Spleen (tissue), 11 donors: ENCODE results near the gene PNPO. TPM values are rescaled to one million over a fixed set of nuclear protein-coding genes. Genes with fewer than 3 reads are reported as not detected.
"Not testable (repeated sequence)": the region's sequence is repeated elsewhere in the genome, so short reads cannot be mapped to it uniquely, and the experiment has no call there.

Experiments used
- DNase-seq: peaks from one replicate; pipeline ENCODE4 v3.0.0-alpha.2; 2020
- H3K27ac ChIP-seq, 8 donors: fragments of 200-600 bp; sonication (generic) in 7 of 8; 1 replicate in 4 of 8; 2 replicates in 4 of 8; pipeline versions ENCODE4 v1.5.0 to v1.8.0; 2016 to 2021; ENCODE audit warnings: inconsistent platforms in 4 of 8, mild to moderate bottlenecking in 4 of 8, moderate library complexity in 1 of 8
- H3K27me3 ChIP-seq, 7 donors: fragments of 200-600 bp; sonication (generic) in 6 of 7; replicated peaks in 1 of 7; 1 replicate in 4 of 7; 2 replicates in 3 of 7; pipeline versions ENCODE4 v1.5.0 to v1.8.0; 2016 to 2021; ENCODE audit warnings: inconsistent platforms in 3 of 7, mild to moderate bottlenecking in 1 of 7
- H3K36me3 ChIP-seq, 6 donors: fragments of 200-600 bp; sonication (generic) in 5 of 6; 1 replicate in 4 of 6; 2 replicates in 2 of 6; pipeline versions ENCODE4 v1.5.0 to v1.8.0; 2016 to 2021; ENCODE audit warnings: inconsistent platforms in 2 of 6
- H3K4me1 ChIP-seq, 6 donors: fragments of 200-600 bp; sonication (generic) in 5 of 6; 1 replicate in 3 of 6; 2 replicates in 3 of 6; pipeline versions ENCODE4 v1.5.0 to v1.8.0; 2016 to 2021; ENCODE audit warnings: inconsistent platforms in 3 of 6
- H3K4me3 ChIP-seq, 8 donors: fragments of 200-600 bp; sonication (generic) in 7 of 8; 1 replicate in 4 of 8; 2 replicates in 4 of 8; pipeline versions ENCODE4 v1.5.0 to v1.8.0; 2016 to 2021; ENCODE audit warnings: inconsistent platforms in 4 of 8, mild to moderate bottlenecking in 4 of 8, moderate library complexity in 2 of 8
- H3K9me3 ChIP-seq, 8 donors: fragments of 200-600 bp; sonication (generic) in 7 of 8; 1 replicate in 4 of 8; 2 replicates in 4 of 8; pipeline versions ENCODE4 v1.5.0 to v1.8.0; 2016 to 2021; ENCODE audit warnings: inconsistent platforms in 4 of 8
- POLR2A ChIP-seq, 3 donors: fragments of 450-650 bp; IDR thresholded peaks; one replicate each; pipeline ENCODE4 v1.5.1; 2017; ENCODE audit warnings: antibody characterized with exemption in 3 of 3, mild to moderate bottlenecking in 1 of 3
- POLR2AphosphoS5 ChIP-seq, 3 donors: sonication (generic); formaldehyde crosslinking; IDR thresholded peaks; one replicate each; pipeline ENCODE4 v1.5.1; 2017; ENCODE audit warnings: antibody characterized with exemption in 3 of 3
- WGBS, 5 donors: extraction: QIAGEN DNeasy Blood & Tissue Kit in 3 of 5; methylation state at CpG; one replicate each; pipeline versions ENCODE4 v1.1.5 to v1.1.7; 2013 to 2018; 5-methylcytosine and 5-hydroxymethylcytosine counted together
- intact Hi-C: fragments of 100-400 bp; cut with DNase I; formaldehyde crosslinking; loops from one replicate; pipeline ENCODE4 v1.15.0; 2023; ENCODE audit warnings: low total_unique reads
- polyA plus RNA-seq, 3 donors: library from polyadenylated mRNA; stranded (reverse); fragments of 200-250 nt; gene quantifications; one replicate each; pipeline ENCODE4 v1.2.1, GENCODE V29; 2013
- total RNA-seq, 7 donors: library from RNA; depleted of rRNA in 3 of 7; stranded (reverse); fragments of >200 nt in 3 of 7; fragmentation: NEBNext Ultra II Directional in 4 of 7; extraction: Animal tissue kit (Norgen Biotek cat#: 25700) in 4 of 7; gene quantifications; one replicate each; pipeline versions ENCODE4 v1.1.0 to v1.2.1, GENCODE V29; 2016 to 2021
- TF ChIP-seq, protein P1 (sequence below), 11 experiments: fragments of 200-600 bp in 7 of 11; fragments of 450-650 bp in 4 of 11; sonication (generic) in 4 of 11; IDR thresholded peaks in 8 of 11; conservative IDR thresholded peaks in 3 of 11; 1 replicate in 7 of 11; 2 replicates in 4 of 11; pipeline versions ENCODE4 v1.4.0 to v1.8.0; 2016 to 2021; ENCODE audit warnings: antibody characterized with exemption in 11 of 11, inconsistent platforms in 4 of 11, mild to moderate bottlenecking in 1 of 11
- donor health status: healthy with polysubstance abuse.
- donor health status: DM: no; HTN: no; CAD: no; lungs with moderate emphysema.
- donor health status: DM: no; HTN: no; CAD: no.
- donor health status: Bipolar disorder and iron deficiency.
- donor health status: healthy.
- donor health status: DM: no; HTN: no; CAD: no.
- donor health status: DM: yes; HTN: yes; CAD: no.

Gene PNPO
- total and polyA plus RNA-seq, 10 donors = 6.1 to 28.9 (median 26.6) TPM

DNA sequence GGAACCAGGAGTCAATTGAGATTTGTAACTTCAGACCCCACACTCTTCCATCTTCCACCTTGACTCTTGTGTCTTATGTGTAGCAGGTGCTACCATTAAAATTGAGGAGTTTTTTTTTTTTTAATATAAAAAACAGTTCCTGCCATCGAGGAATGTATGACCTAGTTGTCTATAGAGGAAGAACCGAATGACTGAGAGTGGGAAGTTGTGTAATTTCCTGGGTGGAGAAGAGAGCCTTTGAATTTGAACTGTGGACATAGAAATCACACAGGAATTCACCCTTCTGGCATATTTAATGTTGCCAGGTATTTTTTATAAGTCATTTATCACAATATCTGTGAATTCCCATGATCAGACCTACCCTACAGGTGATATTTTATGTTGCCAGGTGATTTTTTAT is 23.4 kb upstream of the PNPO start:
- Histone ChIP-seq H3K27me3 (no peaks in the 10 kb centered on the region), H3K9me3 (no peaks in the 10 kb centered on the region), H3K27ac (no peak overlapping the region), H3K4me3 (no peak overlapping the region), H3K4me1 (peaks cover 0 to 16% (median 6%) of the 10 kb centered on the region in 6 donors), H3K36me3 (peaks cover 0 to 85% (median 27%) of the 10 kb centered on the region in 6 donors)
- WGBS, 5 donors = 16 to 35% (median 19%) methylated on average over 2 of the region's 2 CpGs
- DNase-seq = no peak
- intact Hi-C loops = no loop called here
- no peak for TF ChIP-seq POLR2AphosphoS5 (IDR thresholded peaks at IDR 0.05)
- TF ChIP-seq POLR2A (IDR thresholded peaks at IDR 0.05) = no peak
- TF ChIP-seq, protein P1, sequence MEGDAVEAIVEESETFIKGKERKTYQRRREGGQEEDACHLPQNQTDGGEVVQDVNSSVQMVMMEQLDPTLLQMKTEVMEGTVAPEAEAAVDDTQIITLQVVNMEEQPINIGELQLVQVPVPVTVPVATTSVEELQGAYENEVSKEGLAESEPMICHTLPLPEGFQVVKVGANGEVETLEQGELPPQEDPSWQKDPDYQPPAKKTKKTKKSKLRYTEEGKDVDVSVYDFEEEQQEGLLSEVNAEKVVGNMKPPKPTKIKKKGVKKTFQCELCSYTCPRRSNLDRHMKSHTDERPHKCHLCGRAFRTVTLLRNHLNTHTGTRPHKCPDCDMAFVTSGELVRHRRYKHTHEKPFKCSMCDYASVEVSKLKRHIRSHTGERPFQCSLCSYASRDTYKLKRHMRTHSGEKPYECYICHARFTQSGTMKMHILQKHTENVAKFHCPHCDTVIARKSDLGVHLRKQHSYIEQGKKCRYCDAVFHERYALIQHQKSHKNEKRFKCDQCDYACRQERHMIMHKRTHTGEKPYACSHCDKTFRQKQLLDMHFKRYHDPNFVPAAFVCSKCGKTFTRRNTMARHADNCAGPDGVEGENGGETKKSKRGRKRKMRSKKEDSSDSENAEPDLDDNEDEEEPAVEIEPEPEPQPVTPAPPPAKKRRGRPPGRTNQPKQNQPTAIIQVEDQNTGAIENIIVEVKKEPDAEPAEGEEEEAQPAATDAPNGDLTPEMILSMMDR (IDR thresholded peaks at IDR 0.05 in 8 of 11, conservative IDR thresholded peaks at IDR 0.05 in 3 of 11) = no peak

DNA sequence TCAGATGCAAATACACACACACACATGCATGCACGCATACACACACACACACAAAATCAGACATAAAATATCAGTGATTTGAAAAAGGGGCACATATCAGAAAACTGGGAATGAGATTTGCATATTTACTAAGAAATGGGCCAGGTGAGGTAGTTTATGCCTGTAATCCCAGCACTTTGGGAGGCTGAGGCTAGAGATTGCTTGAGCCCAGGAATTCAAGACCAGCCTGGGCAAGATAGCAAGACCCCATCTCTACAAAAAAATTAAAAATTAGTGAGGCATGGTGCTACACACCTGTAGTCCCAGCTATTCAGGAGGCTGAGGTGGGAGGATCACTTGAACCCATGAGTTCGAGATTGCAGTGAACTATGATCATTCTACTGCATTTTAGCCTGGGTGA is 22.4 kb upstream of the PNPO start:
- intact Hi-C loops = no loop called here
- Histone ChIP-seq H3K4me1 (peaks cover 0 to 16% (median 6%) of the 10 kb centered on the region in 6 donors), H3K4me3 (no peak overlapping the region), H3K27ac (no peak overlapping the region), H3K9me3 (no peaks in the 10 kb centered on the region), H3K27me3 (no peaks in the 10 kb centered on the region), H3K36me3 (peaks cover 0 to 93% (median 37%) of the 10 kb centered on the region in 6 donors)
- TF ChIP-seq POLR2AphosphoS5 (IDR thresholded peaks at IDR 0.05) (no peak), POLR2A (IDR thresholded peaks at IDR 0.05) (no peak)
- TF ChIP-seq, protein P1 (IDR thresholded peaks at IDR 0.05 in 8 of 11, conservative IDR thresholded peaks at IDR 0.05 in 3 of 11) = no peak
- DNase-seq = no peak
- 94 to 98% (median 96%) methylated on average over 2 of the region's 2 CpGs for WGBS, 5 donors

DNA sequence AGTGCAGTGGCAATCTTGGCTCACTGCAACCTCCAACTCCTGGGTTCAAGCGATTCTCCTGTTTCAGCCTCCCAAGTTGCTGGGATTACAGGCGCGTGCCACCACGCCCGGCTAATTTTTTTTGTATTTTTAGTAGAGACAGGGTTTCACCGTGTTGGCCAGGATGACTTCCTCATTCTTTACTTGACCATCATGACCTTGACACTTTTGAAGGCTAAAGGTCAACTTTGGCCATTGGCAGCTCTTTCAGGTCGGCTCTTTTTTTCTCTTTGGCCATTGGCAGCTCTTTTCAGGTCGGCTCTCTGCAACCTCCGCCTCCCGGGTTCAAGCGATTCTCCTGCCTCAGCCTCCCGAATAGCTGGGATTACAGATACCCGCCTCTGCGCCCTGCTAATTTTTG is 21.5 kb upstream of the PNPO start:
- H3K9me3 ChIP-seq, H3K27ac ChIP-seq, H3K27me3 ChIP-seq, H3K4me3 ChIP-seq, intact Hi-C loops, DNase-seq: not testable (repeated sequence)
- H3K4me1 ChIP-seq = peaks cover 0 to 16% (median 6%) of the 10 kb centered on the region in 6 donors
- peaks cover 0 to 93% (median 45%) of the 10 kb centered on the region in 6 donors for H3K36me3 ChIP-seq
- WGBS, 5 donors = 91 to 96% (median 92%) methylated on average over 14 of the region's 14 CpGs

DNA sequence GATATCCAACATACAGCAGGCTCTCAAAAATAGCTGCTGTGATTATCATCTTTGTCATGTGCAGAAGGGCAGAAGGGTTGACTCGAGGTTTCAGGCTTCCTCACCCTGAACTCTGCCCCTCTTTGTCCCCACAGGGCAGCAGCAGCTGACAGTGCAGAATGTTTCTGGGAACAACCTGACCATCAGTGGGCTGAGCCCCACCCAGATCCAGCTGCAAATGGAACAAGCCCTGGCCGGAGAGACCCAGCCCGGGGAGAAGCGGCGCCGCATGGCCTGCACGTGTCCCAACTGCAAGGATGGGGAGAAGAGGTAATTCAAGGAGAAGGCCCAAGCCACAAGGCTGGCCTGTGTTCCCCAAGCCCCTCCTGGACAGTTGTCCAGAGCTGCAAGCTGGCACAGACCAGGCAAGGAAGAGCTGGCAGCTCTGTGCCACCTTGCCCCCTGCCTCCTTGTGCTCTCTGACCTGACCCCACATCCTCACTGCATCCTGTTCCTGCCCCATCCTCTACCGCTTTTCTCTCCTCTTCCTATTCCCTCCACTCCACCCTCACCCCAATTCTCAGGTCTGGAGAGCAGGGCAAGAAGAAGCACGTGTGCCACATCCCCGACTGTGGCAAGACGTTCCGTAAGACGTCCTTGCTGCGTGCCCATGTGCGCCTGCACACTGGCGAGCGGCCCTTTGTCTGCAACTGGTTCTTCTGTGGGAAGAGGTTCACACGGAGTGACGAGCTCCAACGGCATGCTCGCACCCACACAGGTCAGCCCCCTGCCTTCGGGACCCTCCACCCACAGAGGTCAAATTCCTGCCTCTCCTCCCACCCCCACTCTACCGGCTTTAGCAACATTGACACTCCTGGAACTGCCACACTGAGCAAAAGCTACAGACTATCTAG is 16.3 kb upstream of the PNPO start:
- 82 to 96% (median 89%) methylated on average over 21 to 23 of the region's 23 CpGs for WGBS, 5 donors
- TF ChIP-seq POLR2AphosphoS5 (IDR thresholded peaks at IDR 0.05) = peak in 1 of 3 donors; percentile 49
- TF ChIP-seq, protein P1 (IDR thresholded peaks at IDR 0.05 in 8 of 11, conservative IDR thresholded peaks at IDR 0.05 in 3 of 11) = no peak
- Histone ChIP-seq H3K36me3 (peaks cover 2 to 99% (median 73%) of the 10 kb centered on the region in 6 donors), H3K27ac (no peak overlapping the region), H3K9me3 (no peaks in the 10 kb centered on the region), H3K4me3 (no peak overlapping the region), H3K4me1 (no peaks in the 10 kb centered on the region), H3K27me3 (no peaks in the 10 kb centered on the region)
- intact Hi-C loops = no loop called here
- DNase-seq = no peak
